ENCODE data around the gene STK36. TPM values are rescaled to one million over a fixed set of nuclear protein-coding genes. Genes with fewer than 3 reads are reported as not detected.
A peak's percentile ranks its signal among the peaks of the same experiment; 100 is the strongest.

Gene STK36
- total RNA-seq, 4 donors from 2014 or later, result 16.7 to 36.6 (median 22.2) TPM

- peak; percentile 55 for ATAC-seq
- 57% methylated on average over 8 to 9 of the region's 9 CpGs for WGBS, 2 donors (ENCODE audit: low coverage in 1 of 2)
Observed at GRCh38 chr2:218648088-218648786, 23.6 kb upstream of the STK36 start.

DNA sequence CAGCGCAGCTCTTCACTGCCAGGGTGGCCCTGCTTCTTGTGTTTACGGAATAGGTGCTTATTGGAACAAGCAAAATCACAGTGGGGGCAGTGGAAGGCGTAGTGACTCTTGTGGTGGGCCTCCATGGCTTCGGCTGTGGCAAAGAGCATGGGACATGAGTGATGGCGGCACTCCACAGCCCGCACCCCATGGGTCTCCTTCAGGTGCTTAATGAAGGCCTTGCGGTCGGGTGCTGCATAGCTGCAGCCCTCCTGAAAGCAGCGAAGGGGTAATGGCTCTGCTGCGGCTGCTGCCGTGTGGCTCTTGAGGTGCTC is 23.1 kb upstream of the STK36 start:
- H3K36me3 ChIP-seq, result peaks cover 0 to 100% of the 10 kb centered on the region in 2 donors
- ATAC-seq, result no peak

More at GRCh38 chr2:218648088-218648786, 23.6 kb upstream of the STK36 start:
- Histone ChIP-seq H3K4me3 (no peak overlapping the region), H3K36me3 (peaks cover 0 to 100% of the 10 kb centered on the region in 2 donors), H3K27ac (peak overlapping the region in 1 of 4 donors; percentile 12), H3K9me3 (no peaks in the 10 kb centered on the region), H3K4me1 (peaks cover 0 to 4% (median 0%) of the 10 kb centered on the region in 3 donors), H3K27me3 (no peaks in the 10 kb centered on the region)
- peak in 3 of 4 experiments; percentile 75 to 83 (median 80) for TF ChIP-seq CTCF (IDR thresholded peaks at IDR 0.05)
- no peak for TF ChIP-seq EP300 (IDR thresholded peaks at IDR 0.05)

DNA sequence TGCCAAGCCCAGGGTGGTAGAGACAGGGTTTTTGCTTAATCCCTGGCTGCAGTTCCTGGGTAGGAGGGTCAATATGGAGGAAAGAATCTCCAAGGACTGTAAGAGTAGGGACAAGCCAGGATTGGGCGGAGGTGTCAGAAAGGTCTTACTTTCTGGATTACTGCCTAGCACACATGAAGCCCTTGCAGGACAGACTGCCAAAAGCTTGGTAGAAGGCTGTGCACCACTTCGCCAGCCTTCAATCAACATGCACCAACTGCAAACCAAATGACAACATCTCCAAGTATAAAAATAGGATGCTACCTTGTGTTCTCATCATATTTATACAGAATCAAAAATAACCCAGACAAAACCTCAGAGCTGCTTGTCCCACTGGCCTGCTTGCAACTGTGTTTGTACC is 16.1 kb upstream of the STK36 start:
- TF ChIP-seq POLR2AphosphoS5 (IDR thresholded peaks at IDR 0.05), result no peak
- no peak overlapping the region for H3K27ac ChIP-seq
- 80 to 90% methylated on average over 2 of the region's 2 CpGs for WGBS, 2 donors (ENCODE audit: low coverage in 1 of 2)
- ATAC-seq, result no peak
- no peaks in the 10 kb centered on the region for H3K9me3 ChIP-seq
- H3K36me3 ChIP-seq, result peaks cover 0 to 76% of the 10 kb centered on the region in 2 donors
- peaks cover 0 to 33% (median 15%) of the 10 kb centered on the region in 3 donors for H3K4me1 ChIP-seq
- H3K27me3 ChIP-seq, result no peaks in the 10 kb centered on the region
- no peak overlapping the region for H3K4me3 ChIP-seq

More for the DNA sequence above, 23.1 kb upstream of the STK36 start:
- Histone ChIP-seq H3K9me3 (no peaks in the 10 kb centered on the region), H3K4me1 (peaks cover 0 to 4% (median 0%) of the 10 kb centered on the region in 3 donors), H3K27me3 (no peaks in the 10 kb centered on the region), H3K4me3 (no peak overlapping the region), H3K27ac (no peak overlapping the region)
- WGBS, 2 donors (ENCODE audit: low coverage in 1 of 2), result 85 to 100% methylated on average over 1 to 3 of the region's 11 CpGs
- no peak for TF ChIP-seq EP300 (IDR thresholded peaks at IDR 0.05)
- peak in 1 of 4 experiments; percentile 1 for TF ChIP-seq CTCF (IDR thresholded peaks at IDR 0.05)

- Histone ChIP-seq H3K9me3 (no peaks in the 10 kb centered on the region), H3K4me3 (peak overlapping the region; percentile 69 to 92), H3K27me3 (no peaks in the 10 kb centered on the region), H3K36me3 (peaks cover 0 to 71% of the 10 kb centered on the region in 2 donors), H3K27ac (peak overlapping the region; percentile 14 to 88 (median 82)), H3K4me1 (peaks cover 0 to 35% (median 15%) of the 10 kb centered on the region in 3 donors)
- TF ChIP-seq CTCF (IDR thresholded peaks at IDR 0.05), result no peak
- no peak for TF ChIP-seq POLR2A (IDR thresholded peaks at IDR 0.05)
- no peak for TF ChIP-seq POLR2AphosphoS5 (IDR thresholded peaks at IDR 0.05)
- TF ChIP-seq EP300 (IDR thresholded peaks at IDR 0.05), result no peak
- WGBS, 2 donors (ENCODE audit: low coverage in 1 of 2), result 2 to 5% methylated on average over 11 to 17 of the region's 27 CpGs
- ATAC-seq, result no peak
Observed at GRCh38 chr2:218658671-218659257, 13.1 kb upstream of the STK36 start.

DNA sequence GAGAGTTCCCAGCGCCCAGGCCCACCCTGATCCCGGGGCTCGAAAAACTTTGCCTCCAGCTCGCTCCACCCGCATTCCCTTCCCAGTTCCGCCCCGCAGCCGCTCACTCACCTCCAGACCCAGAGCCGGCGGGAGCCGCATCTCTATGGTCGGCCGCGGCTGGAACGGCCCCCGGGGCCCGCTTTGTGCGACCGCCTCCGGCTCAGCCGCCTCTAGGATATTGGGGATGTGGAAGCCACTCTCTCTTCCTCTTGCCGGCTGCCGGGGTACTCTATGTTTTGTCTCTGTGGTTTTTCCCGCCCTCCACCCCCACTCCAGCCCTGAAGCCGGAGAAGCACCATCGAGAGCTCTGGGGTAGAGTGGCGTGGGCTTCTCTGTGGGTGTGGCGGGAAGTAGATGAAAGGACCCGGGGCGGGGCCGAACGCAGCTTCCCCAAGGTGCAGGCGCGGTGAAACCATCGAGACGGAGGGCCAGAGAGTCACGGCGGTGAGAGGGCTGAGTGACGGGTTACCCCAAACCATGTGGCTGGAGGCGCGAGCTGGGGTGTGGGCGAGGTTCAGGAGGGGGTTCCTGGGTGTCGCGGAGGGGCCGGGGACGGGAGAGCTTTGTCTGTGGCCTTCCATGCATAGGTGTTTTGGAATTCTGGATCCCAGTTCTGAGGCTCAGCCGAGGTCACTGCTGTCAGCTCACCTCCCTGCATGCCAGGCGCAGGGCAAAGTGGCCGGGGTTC is 12.5 kb upstream of the STK36 start, which contains the start of the genes BCS1L and ZNF142:
Gene BCS1L, plus strand, starts transcription at position 426 of the 730 bp plus-strand sequence. CDS start 1,305 bp downstream, outside the sequence.
Gene ZNF142, minus strand, starts transcription at position 366 of the 730 bp plus-strand sequence. CDS start 3,194 bp downstream, outside the sequence.
- Histone ChIP-seq H3K4me3 (peak within 1 kb of the TSS; percentile 69 to 92), H3K4me1 (peaks cover 0 to 35% (median 15%) of the 10 kb centered on the region in 3 donors), H3K27me3 (no peaks in the 10 kb centered on the region), H3K27ac (peak within 1 kb of the TSS; percentile 26 to 88 (median 82)), H3K9me3 (no peaks in the 10 kb centered on the region), H3K36me3 (peaks cover 0 to 71% of the 10 kb centered on the region in 2 donors)
- peak; percentile 96 for ATAC-seq
- WGBS, 2 donors (ENCODE audit: low coverage in 1 of 2), result 0 to 2% methylated on average over 2 to 26 of the region's 49 CpGs
- peak; percentile 35 for TF ChIP-seq POLR2AphosphoS5 (IDR thresholded peaks at IDR 0.05)
- peak in 1 of 4 experiments; percentile 21 for TF ChIP-seq CTCF (IDR thresholded peaks at IDR 0.05)
- TF ChIP-seq EP300 (IDR thresholded peaks at IDR 0.05), result no peak
- TF ChIP-seq POLR2A (IDR thresholded peaks at IDR 0.05), result peak in 1 of 2 donors; percentile 38

Data from gastroesophageal sphincter (tissue), 4 donors.